Measurements from ENCODE around the gene TRPT1. TPM values are rescaled to one million over a fixed set of nuclear protein-coding genes. Genes with fewer than 3 reads are reported as not detected.

Gene TRPT1
- total and polyA plus RNA-seq, 9 of the 15 experiments (the other 6 are each of a cell fraction or from before 2014, with no cell fraction given), result 4.6 to 41.7 (median 23.1) TPM

- intact Hi-C loops (cut with micrococcal nuclease) (no loop called here), in situ Hi-C loops (cut with MboI) (no loop called here)
- 0 out of 2 replicates have a peak overlapping the region, but pooled peaks have one; percentile 67 for H3K4me2 ChIP-seq (ENCODE audit: insufficient read depth, low read length)
- peaks cover 29% of the 10 kb centered on the region; the same call in 2 of the 3 replicates for H3K36me3 ChIP-seq (ENCODE audit: control insufficient read depth, insufficient read depth, low read length)
- H3K9ac ChIP-seq (ENCODE audit: insufficient read depth in 1 of 2, low read depth in 2 of 2, low read length in 2 of 2), result peak overlapping the region; percentile 48 to 71; a peak in 2 of 4 replicates
- H3K27me3 ChIP-seq (ENCODE audit: control insufficient read depth in 2 of 2, insufficient read depth in 2 of 2, low read length in 2 of 2), result no peaks in the 10 kb centered on the region
- ChIA-PET POLR2A (interaction anchor here (0.6 to 2.5 kb wide), 9 partner anchors 8 to 85 kb away, joined by 3 to 11 read pairs (median 4); partner anchors contain the start of genes FERMT3, FKBP2, PPP1R14B and PRDX5), CTCF (ENCODE audit: low intra/inter-chr PET ratio) (no interaction called here)
- no peaks in the 10 kb centered on the region for H4K20me1 ChIP-seq (replicated peaks; ENCODE audit: control insufficient read depth, insufficient read depth, low read length)
- peaks cover 37 to 73% of the 10 kb centered on the region in 2 experiments for H3K4me1 ChIP-seq (replicated peaks in 1 of 2; ENCODE audit: control insufficient read depth in 2 of 2, insufficient read depth in 2 of 2, low read length in 2 of 2)
- H2AFZ ChIP-seq (ENCODE audit: low read depth, low read length), result no peak overlapping the region
- DNase-seq (ENCODE audit: extremely low read depth in 1 of 4, low spot score in 3 of 4) (no peak), FAIRE-seq (peak; percentile 37), ATAC-seq (no peak)
- peaks cover 41% of the 10 kb centered on the region for H3K79me2 ChIP-seq (ENCODE audit: control insufficient read depth, insufficient read depth, low read length)
- TF ChIP-seq, protein P1, sequence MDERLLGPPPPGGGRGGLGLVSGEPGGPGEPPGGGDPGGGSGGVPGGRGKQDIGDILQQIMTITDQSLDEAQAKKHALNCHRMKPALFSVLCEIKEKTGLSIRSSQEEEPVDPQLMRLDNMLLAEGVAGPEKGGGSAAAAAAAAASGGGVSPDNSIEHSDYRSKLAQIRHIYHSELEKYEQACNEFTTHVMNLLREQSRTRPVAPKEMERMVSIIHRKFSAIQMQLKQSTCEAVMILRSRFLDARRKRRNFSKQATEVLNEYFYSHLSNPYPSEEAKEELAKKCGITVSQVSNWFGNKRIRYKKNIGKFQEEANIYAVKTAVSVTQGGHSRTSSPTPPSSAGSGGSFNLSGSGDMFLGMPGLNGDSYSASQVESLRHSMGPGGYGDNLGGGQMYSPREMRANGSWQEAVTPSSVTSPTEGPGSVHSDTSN (CRISPR knock-in tag; IDR thresholded peaks at IDR 0.05; ENCODE audit: low read depth), result no peak
- TF ChIP-seq, protein P1 (tag; conservative IDR thresholded peaks at IDR 0.05; ENCODE audit: low read depth), result no peak
- TF ChIP-seq CEBPB (tag; IDR thresholded peaks at IDR 0.05), result peak; percentile 43; the same call in 1 of the 2 replicates
- no peak overlapping the region; the same call in 2 of the 3 replicates for H3K27ac ChIP-seq (ENCODE audit: extremely low read depth, low read depth, low read length)
- no peaks in the 10 kb centered on the region for H3K9me1 ChIP-seq (ENCODE audit: control insufficient read depth, insufficient read depth, low read length)
- no TSS peak for BruUV-seq (replicated peaks)
- no peak overlapping the region for H3K4me3 ChIP-seq
- WGBS (ENCODE audit: insufficient coverage, low coverage, missing lambda C conversion rate), result 84% methylated on average over 8 of the region's 8 CpGs
- H3K9me3 ChIP-seq (replicated peaks; ENCODE audit: control insufficient read depth, insufficient read depth, low read depth, low read length), result no peaks in the 10 kb centered on the region
These were observed 7.0 kb upstream of the TRPT1 start for GRCh38 chr11:64232967-64233315.
